ENCODE results near the gene RER1.

The RER1 gene

GRCh38 chr1:2349806-2350205, 41.8 kb upstream of the RER1 start:
- DNase-seq: no peak
- no peak for TF ChIP-seq CTCF (IDR thresholded peaks at IDR 0.05; ENCODE audit: low read depth, low read length, missing control alignments)
- H3K36me3 ChIP-seq (replicated peaks): no peaks in the 10 kb centered on the region
- H3K27me3 ChIP-seq (replicated peaks): no peaks in the 10 kb centered on the region
- no peak overlapping the region for H3K27ac ChIP-seq
- in situ Hi-C loops (cut with HindIII; ENCODE audit: low pct_ligation_motif_present, low sequenced_read_pairs): loop anchor here (10.0 kb wide), 1 partner anchor 155 kb away; the partner anchor contains the start of gene FAAP20
- H3K4me3 ChIP-seq (ENCODE audit: low read depth, low read length): no peak overlapping the region

GRCh38 chr1:2350501-2350900, 41.1 kb upstream of the RER1 start:
- TF ChIP-seq CTCF (IDR thresholded peaks at IDR 0.05; ENCODE audit: low read depth, low read length, missing control alignments): no peak
- no peak for DNase-seq
- Histone ChIP-seq H3K36me3 (replicated peaks) (no peaks in the 10 kb centered on the region), H3K27me3 (replicated peaks) (no peaks in the 10 kb centered on the region), H3K4me3 (ENCODE audit: low read depth, low read length) (no peak overlapping the region), H3K27ac (no peak overlapping the region)
- in situ Hi-C loops (cut with HindIII; ENCODE audit: low pct_ligation_motif_present, low sequenced_read_pairs): loop anchor here (10.0 kb wide), 1 partner anchor 156 kb away; the partner anchor contains the start of gene FAAP20

- in situ Hi-C loops (cut with HindIII; ENCODE audit: low pct_ligation_motif_present, low sequenced_read_pairs): loop anchor here (10.0 kb wide), 1 partner anchor 156 kb away; the partner anchor contains the start of gene FAAP20
- Histone ChIP-seq H3K27ac (no peak overlapping the region), H3K27me3 (replicated peaks) (no peaks in the 10 kb centered on the region)
Measured at GRCh38 chr1:2350911-2351655, 40.6 kb upstream of the RER1 start.

GRCh38 chr1:2351723-2352122, 39.9 kb upstream of the RER1 start:
- Histone ChIP-seq H3K4me3 (ENCODE audit: low read depth, low read length) (no peak overlapping the region), H3K27ac (no peak overlapping the region), H3K27me3 (replicated peaks) (no peaks in the 10 kb centered on the region), H3K36me3 (replicated peaks) (no peaks in the 10 kb centered on the region)
- no peak for TF ChIP-seq CTCF (IDR thresholded peaks at IDR 0.05; ENCODE audit: low read depth, low read length, missing control alignments)
- no peak for DNase-seq
- in situ Hi-C loops (cut with HindIII; ENCODE audit: low pct_ligation_motif_present, low sequenced_read_pairs): loop anchor here (10.0 kb wide), 1 partner anchor 157 kb away; the partner anchor contains the start of gene FAAP20

More at GRCh38 chr1:2350911-2351655, 40.6 kb upstream of the RER1 start:
- no peak for DNase-seq
- no peak overlapping the region for H3K4me3 ChIP-seq (ENCODE audit: low read depth, low read length)
- TF ChIP-seq CTCF (IDR thresholded peaks at IDR 0.05; ENCODE audit: low read depth, low read length, missing control alignments): no peak
- H3K36me3 ChIP-seq (replicated peaks): no peaks in the 10 kb centered on the region

GRCh38 chr1:2352341-2352896, 39.2 kb upstream of the RER1 start:
- Histone ChIP-seq H3K36me3 (replicated peaks) (no peaks in the 10 kb centered on the region), H3K27me3 (replicated peaks) (no peaks in the 10 kb centered on the region), H3K4me3 (ENCODE audit: low read depth, low read length) (no peak overlapping the region), H3K27ac (no peak overlapping the region)
- no peak for TF ChIP-seq CTCF (IDR thresholded peaks at IDR 0.05; ENCODE audit: low read depth, low read length, missing control alignments)
- no peak for DNase-seq
- in situ Hi-C loops (cut with HindIII; ENCODE audit: low pct_ligation_motif_present, low sequenced_read_pairs): loop anchor here (10.0 kb wide), 1 partner anchor 158 kb away; the partner anchor contains the start of gene FAAP20
